Esophagus muscularis mucosa (tissue), 4 donors: ENCODE data around the gene SCN8A. TPM values are rescaled to one million over a fixed set of nuclear protein-coding genes. Genes with fewer than 3 reads are reported as not detected.

Experiments
- DNase-seq: peaks from one replicate; pipeline ENCODE4 v3.0.0-alpha.2; 2017; ENCODE audit errors: extremely low spot score
- H3K27ac ChIP-seq, 4 donors: fragments of 200-600 bp; sonication (generic); replicated peaks in 1 of 4; 1 replicate in 3 of 4; 2 replicates in 1 of 4; pipeline ENCODE4 v1.5.1; 2016 to 2019; ENCODE audit warnings: mild to moderate bottlenecking in 1 of 4
- H3K27me3 ChIP-seq, 4 donors: fragments of 200-600 bp; sonication (generic); one replicate each; pipeline versions ENCODE4 v1.5.1 to v1.6.0; 2016 to 2019
- H3K36me3 ChIP-seq, 4 donors: fragments of 200-600 bp; sonication (generic); one replicate each; pipeline ENCODE4 v1.5.1; 2016 to 2019
- H3K4me1 ChIP-seq, 4 donors: fragments of 200-600 bp; sonication (generic); one replicate each; pipeline ENCODE4 v1.5.1; 2016 to 2019
- H3K4me3 ChIP-seq, 4 donors: fragments of 200-600 bp; sonication (generic); 1 replicate in 2 of 4; 2 replicates in 2 of 4; pipeline ENCODE4 v1.5.1; 2016 to 2019; ENCODE audit warnings: mild to moderate bottlenecking in 4 of 4, moderate library complexity in 1 of 4
- H3K9me3 ChIP-seq, 4 donors: fragments of 200-600 bp; sonication (generic); 1 replicate in 3 of 4; 2 replicates in 1 of 4; pipeline ENCODE4 v1.5.1; 2016 to 2019
- EP300 ChIP-seq: sonication (generic); formaldehyde crosslinking; IDR thresholded peaks from one replicate; pipeline ENCODE4 v1.6.1; 2017; ENCODE audit warnings: antibody characterized with exemption
- POLR2A ChIP-seq: fragments of 450-650 bp; IDR thresholded peaks from one replicate; pipeline ENCODE4 v1.6.1; 2017; ENCODE audit warnings: antibody characterized with exemption, moderate library complexity, mild to moderate bottlenecking, low read depth
- POLR2AphosphoS5 ChIP-seq, 2 donors: sonication (generic); formaldehyde crosslinking; IDR thresholded peaks; one replicate each; pipeline ENCODE4 v1.6.1; 2017; ENCODE audit warnings: antibody characterized with exemption in 2 of 2
- WGBS: methylation state at CpG from one replicate; pipeline ENCODE4 v1.1.5; 2018; 5-methylcytosine and 5-hydroxymethylcytosine counted together
- intact Hi-C: fragments of 100-400 bp; cut with DNase I; formaldehyde crosslinking; loops from one replicate; pipeline ENCODE4 v1.15.1; 2023
- total RNA-seq, 4 donors: library from RNA; depleted of rRNA; stranded (reverse); fragments of >200 nt; gene quantifications; one replicate each; pipeline versions ENCODE4 v1.1.0 to v1.2.1, GENCODE V29; 2016
- TF ChIP-seq, protein P1 (sequence below), 3 experiments: fragments of 200-600 bp in 2 of 3; fragments of 450-650 bp in 1 of 3; sonication (generic) in 2 of 3; IDR thresholded peaks; one replicate each; pipeline ENCODE4 v1.5.1; 2017 to 2019; ENCODE audit warnings: antibody characterized with exemption in 3 of 3, mild to moderate bottlenecking in 2 of 3, moderate library complexity in 1 of 3

SCN8A gene
- total RNA-seq, 4 donors from 2014 or later = 0.26 to 0.42 (median 0.31) TPM

DNA sequence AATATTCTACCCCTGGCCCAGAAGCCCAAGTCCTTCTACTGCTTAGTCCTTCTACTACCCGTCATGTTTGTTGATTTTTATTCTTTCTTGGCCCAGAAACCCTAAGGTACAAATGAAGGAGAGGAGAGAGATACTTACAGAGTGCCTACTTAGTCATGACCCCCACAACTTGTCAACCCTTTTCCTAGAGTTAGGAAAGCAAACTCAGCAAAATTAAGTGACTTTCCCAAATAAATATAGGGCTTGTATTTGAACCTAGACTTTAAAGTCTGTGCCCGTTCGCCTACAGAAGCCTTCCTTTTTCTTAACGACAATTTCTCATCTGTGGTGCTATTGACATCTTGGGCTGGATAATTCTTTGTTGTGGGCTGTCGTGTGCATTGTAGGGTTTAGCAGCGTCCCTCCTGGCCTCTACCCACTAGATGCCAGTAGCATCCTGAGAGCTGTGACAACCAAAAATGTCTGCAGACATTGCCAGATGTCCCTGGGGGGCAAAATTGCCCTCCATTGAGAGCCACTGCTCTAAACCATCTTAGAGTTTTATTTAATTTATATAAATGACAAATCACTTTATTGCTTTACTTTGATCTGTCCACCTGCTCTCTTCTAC, 175.1 kb downstream of the SCN8A start:
- Histone ChIP-seq H3K4me3 (no peak overlapping the region), H3K27ac (no peak overlapping the region), H3K27me3 (no peaks in the 10 kb centered on the region), H3K36me3 (no peaks in the 10 kb centered on the region), H3K4me1 (peaks cover 0 to 5% (median 0%) of the 10 kb centered on the region in 4 donors), H3K9me3 (no peaks in the 10 kb centered on the region)
- DNase-seq = no peak
- WGBS = 90% methylated on average over 6 of the region's 6 CpGs
- intact Hi-C loops = no loop called here
- TF ChIP-seq, protein P1, sequence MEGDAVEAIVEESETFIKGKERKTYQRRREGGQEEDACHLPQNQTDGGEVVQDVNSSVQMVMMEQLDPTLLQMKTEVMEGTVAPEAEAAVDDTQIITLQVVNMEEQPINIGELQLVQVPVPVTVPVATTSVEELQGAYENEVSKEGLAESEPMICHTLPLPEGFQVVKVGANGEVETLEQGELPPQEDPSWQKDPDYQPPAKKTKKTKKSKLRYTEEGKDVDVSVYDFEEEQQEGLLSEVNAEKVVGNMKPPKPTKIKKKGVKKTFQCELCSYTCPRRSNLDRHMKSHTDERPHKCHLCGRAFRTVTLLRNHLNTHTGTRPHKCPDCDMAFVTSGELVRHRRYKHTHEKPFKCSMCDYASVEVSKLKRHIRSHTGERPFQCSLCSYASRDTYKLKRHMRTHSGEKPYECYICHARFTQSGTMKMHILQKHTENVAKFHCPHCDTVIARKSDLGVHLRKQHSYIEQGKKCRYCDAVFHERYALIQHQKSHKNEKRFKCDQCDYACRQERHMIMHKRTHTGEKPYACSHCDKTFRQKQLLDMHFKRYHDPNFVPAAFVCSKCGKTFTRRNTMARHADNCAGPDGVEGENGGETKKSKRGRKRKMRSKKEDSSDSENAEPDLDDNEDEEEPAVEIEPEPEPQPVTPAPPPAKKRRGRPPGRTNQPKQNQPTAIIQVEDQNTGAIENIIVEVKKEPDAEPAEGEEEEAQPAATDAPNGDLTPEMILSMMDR (IDR thresholded peaks at IDR 0.05) = no peak
- TF ChIP-seq POLR2AphosphoS5 (IDR thresholded peaks at IDR 0.05) (no peak), EP300 (no peak)

DNA sequence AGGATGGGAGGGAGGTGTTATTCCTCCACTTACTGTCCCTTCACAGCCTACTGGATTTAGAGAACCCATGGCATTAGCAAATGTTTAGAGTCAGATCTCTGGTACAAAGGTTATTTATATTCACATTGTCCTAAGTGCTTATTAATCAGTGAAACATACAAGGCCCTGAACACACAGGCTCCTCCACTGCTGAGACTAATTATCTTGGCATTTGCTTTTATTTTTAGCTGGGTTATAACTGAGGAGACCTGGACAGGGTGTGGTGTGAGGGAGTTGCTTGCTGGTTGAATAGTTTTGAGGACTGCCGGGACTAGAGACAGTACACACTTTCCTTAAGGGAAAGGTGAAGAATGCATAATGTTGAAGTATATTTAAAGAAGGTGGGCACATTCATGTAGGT, 180.0 kb downstream of the SCN8A start:
- Histone ChIP-seq H3K27me3 (no peaks in the 10 kb centered on the region), H3K4me1 (peaks cover 0 to 5% (median 0%) of the 10 kb centered on the region in 4 donors), H3K36me3 (no peaks in the 10 kb centered on the region), H3K27ac (no peak overlapping the region), H3K9me3 (no peaks in the 10 kb centered on the region), H3K4me3 (no peak overlapping the region)
- WGBS = 72% methylated on average over 1 of the region's 1 CpG
- no peak for DNase-seq
- TF ChIP-seq POLR2A (no peak), POLR2AphosphoS5 (IDR thresholded peaks at IDR 0.05) (no peak), EP300 (no peak)
- TF ChIP-seq, protein P1 (IDR thresholded peaks at IDR 0.05) = no peak
- intact Hi-C loops = no loop called here

DNA sequence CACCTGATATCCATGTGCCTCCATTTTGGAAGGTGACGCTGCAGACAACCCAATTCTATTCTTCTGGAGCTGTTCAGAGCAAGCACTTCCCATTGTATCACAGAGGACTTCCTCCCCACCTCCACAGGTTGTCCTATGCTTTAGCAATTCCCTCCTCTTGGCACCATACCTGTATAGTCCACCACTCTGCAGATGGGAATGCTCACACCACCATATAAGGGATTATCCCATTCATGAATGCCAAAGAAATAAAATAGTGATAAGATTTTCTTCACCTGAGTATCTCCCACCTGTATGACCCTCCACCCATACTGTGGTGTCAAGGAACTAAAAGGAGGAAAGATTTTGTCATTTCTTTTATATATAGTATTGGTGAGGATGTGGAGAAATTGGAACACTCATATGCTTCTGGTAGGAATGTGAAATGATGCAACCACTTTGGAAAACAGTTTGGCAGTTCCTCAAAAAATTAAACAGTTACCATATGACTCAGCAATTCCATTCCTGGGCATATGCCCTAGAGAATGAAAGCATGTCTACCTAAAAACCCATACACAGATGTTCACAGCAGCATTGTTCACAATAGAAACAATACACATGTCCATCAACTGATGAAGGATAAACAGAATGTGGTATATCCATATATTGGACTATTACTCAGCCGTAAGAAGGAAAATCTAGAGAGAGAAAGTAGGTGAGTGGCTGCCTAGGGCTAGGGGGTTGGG, 182.3 kb downstream of the SCN8A start:
- no peak for DNase-seq
- Histone ChIP-seq H3K36me3 (no peaks in the 10 kb centered on the region), H3K27ac (no peak overlapping the region), H3K9me3 (no peaks in the 10 kb centered on the region), H3K4me1 (peaks cover 0 to 5% (median 0%) of the 10 kb centered on the region in 4 donors), H3K4me3 (no peak overlapping the region), H3K27me3 (no peaks in the 10 kb centered on the region)
- 95% methylated on average over 2 of the region's 2 CpGs for WGBS
- TF ChIP-seq POLR2AphosphoS5 (IDR thresholded peaks at IDR 0.05) (no peak), EP300 (no peak), POLR2A (no peak)
- TF ChIP-seq, protein P1 (IDR thresholded peaks at IDR 0.05) = no peak
- intact Hi-C loops = no loop called here

DNA sequence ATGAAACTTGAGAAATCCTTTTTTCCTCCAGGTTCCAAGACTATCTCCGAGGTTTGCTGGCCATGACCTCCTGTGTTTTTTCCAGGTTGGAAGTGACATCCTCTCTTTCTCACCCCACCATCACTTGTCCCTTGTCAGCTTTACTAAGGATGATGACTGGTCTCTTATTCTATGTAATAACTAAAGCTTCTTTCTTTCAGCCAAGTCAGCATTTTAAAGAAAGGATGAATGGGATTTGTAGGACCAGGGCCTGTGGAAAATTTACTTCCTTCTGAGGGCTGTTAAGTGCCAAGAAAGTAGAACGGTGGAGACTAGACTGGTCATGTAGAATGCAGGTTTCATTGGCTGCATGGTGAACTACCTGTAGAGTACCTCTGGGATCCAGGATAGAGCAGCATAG, 183.9 kb downstream of the SCN8A start:
- intact Hi-C loops = no loop called here
- 98% methylated on average over 2 of the region's 2 CpGs for WGBS
- no peak overlapping the region for H3K4me3 ChIP-seq
- DNase-seq = no peak
- no peak overlapping the region for H3K27ac ChIP-seq
- no peaks in the 10 kb centered on the region for H3K36me3 ChIP-seq
- H3K27me3 ChIP-seq = no peaks in the 10 kb centered on the region
- TF ChIP-seq, protein P1 (IDR thresholded peaks at IDR 0.05) = no peak
- no peak for TF ChIP-seq POLR2A
- no peaks in the 10 kb centered on the region for H3K9me3 ChIP-seq
- peaks cover 0 to 5% (median 0%) of the 10 kb centered on the region in 4 donors for H3K4me1 ChIP-seq
